Activated naive CD8-positive, alpha-beta T cell treated with anti-CD3 and anti-CD28 coated beads, Interleukin-2, amount 10 ng/mL, durations not matched to agents 7 days and 5 days (primary cell): ENCODE measurements around the gene IFIT3. TPM values are rescaled to one million over a fixed set of nuclear protein-coding genes. Genes with fewer than 3 reads are reported as not detected.
"Not testable (repeated sequence)": the region's sequence is repeated elsewhere in the genome, so short reads cannot be mapped to it uniquely, and the experiment has no call there.

Source experiments
- ATAC-seq: fragments of 150-1000 bp; cut with Tn5 transposase; one replicate; pipeline ENCODE4 v1.10.0; 2021; ENCODE audit warnings: low read depth, moderate library complexity
- POLR2A ChIA-PET: fragments of 350-600 bp; sonication (Branson Sonifier 250); formaldehyde crosslinking; loops from one replicate; lab custom pipeline; 2021; ENCODE audit warnings: antibody characterized with exemption; lab: Charles Lee
- DNase-seq: peaks from one replicate; pipeline ENCODE4 v3.0.0; 2021
- H3K27ac Mint-ChIP-seq: one replicate; pipeline ENCODE4 v1.8.0; 2022; ENCODE audit warnings: mild to moderate bottlenecking, mixed read lengths
- H3K27me3 Mint-ChIP-seq: one replicate; pipeline ENCODE4 v1.8.0; 2022; ENCODE audit warnings: mild to moderate bottlenecking, moderate library complexity, mixed read lengths
- H3K36me3 Mint-ChIP-seq: one replicate; pipeline ENCODE4 v1.8.0; 2021; ENCODE audit warnings: mild to moderate bottlenecking, mixed read lengths
- H3K4me1 Mint-ChIP-seq: one replicate; pipeline ENCODE4 v1.8.0; 2021; ENCODE audit warnings: mixed read lengths
- H3K4me3 Mint-ChIP-seq: one replicate; pipeline ENCODE4 v1.8.0; 2022; ENCODE audit warnings: mild to moderate bottlenecking, moderate library complexity, mixed read lengths
- H3K9me3 Mint-ChIP-seq: one replicate; pipeline ENCODE4 v1.8.0; 2021; ENCODE audit warnings: mixed read lengths
- total RNA-seq, 2 experiments: library from RNA; stranded (reverse); gene quantifications; one replicate each; pipeline ENCODE4 v1.2.3, GENCODE V29; 2021

IFIT3 gene
- total RNA-seq, 2 experiments from 2014 or later = 72.5 to 75.6 TPM

DNA sequence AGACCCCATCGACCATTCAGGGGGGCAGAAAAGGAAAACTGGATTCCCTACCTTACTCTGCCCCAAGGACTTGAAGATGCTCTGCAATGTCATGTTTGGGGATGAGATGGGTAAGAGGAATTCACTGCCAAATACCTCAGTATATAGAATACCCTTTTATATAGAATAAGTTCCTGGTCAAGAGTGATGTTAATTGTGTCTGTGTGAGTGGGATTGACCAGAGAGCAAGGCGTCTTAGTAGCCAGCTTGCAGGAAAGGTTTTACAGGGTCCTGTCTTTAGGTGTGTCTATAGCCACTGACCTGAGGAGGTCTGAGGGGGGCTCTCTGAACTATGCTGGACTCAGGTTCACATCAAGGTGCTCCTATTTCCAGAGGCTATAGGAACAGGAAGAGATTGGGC lies 1.4 kb downstream of the IFIT3 start:
- Mint-ChIP-seq H3K9me3 (peaks cover 1% of the 10 kb centered on the region), H3K36me3 (peaks cover 35% of the 10 kb centered on the region), H3K4me1 (peaks cover 41% of the 10 kb centered on the region), H3K4me3 (peak overlapping the region; percentile 92), H3K27ac (peak overlapping the region; percentile 94), H3K27me3 (no peaks in the 10 kb centered on the region)
- POLR2A ChIA-PET = interaction anchor here (2.3 to 4.0 kb wide), 3 partner anchors 28 to 64 kb away, joined by 6 to 40 read pairs (median 28); partner anchors contain the start of genes IFIT1 and IFIT2
- ATAC-seq (no peak), DNase-seq (no peak)

DNA sequence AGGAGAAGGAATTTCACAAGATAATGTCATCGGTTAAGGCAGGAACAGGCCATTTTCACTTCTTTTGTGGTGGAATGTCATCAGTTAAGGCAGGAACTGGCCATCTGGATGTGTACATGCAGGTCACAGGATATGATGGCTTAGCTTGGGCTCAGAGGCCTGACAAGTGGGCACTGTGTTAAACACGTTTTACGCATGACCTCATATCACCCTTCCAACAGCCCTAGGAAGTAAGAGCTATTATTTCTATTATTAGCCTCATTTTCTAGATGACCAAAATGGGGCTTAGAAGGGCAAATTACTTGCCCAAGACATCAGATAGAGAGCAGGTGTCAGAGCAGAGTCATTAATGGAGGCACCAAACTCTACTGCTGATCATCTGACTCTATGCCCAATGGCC lies 2.2 kb downstream of the IFIT3 start:
- H3K27me3 Mint-ChIP-seq = not testable (repeated sequence)
- peak overlapping the region; percentile 92 for H3K4me3 Mint-ChIP-seq

DNA sequence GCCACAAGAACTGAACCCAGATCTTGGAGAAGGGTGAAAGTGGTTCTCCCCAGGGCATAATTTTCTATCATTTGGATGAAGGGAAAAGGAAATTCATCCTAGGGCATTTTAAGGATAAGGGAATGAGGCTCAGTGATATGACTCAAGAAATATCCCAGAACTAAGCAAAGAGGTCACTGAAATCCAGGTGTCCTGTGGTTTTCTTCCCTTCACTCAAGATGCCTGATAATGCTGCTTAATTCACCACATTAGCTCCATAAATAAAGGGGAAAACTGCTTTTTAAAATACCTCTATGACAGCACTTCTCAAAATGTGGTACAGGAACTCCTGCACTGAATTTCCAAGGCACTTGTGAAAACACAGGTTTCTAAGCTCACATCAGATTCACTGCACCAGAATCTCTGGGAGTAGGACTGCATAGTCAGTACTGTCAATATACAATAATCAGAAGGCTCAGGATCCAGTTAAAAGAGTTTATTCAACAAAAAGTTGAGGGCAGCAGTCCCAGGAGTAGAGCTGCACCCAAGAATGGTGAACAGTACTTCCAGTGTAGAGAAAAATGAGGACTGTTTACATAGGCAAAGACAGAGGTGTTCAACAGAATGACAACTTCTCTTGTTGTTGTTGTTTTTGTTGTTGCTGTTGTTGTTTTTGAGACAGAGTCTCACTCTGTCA lies 2.9 kb downstream of the IFIT3 start:
- ATAC-seq (no peak), DNase-seq (no peak)
- H3K36me3 Mint-ChIP-seq = peaks cover 38% of the 10 kb centered on the region
- H3K27ac Mint-ChIP-seq = peak overlapping the region; percentile 78
- H3K4me1 Mint-ChIP-seq = peaks cover 51% of the 10 kb centered on the region
- POLR2A ChIA-PET = interaction anchor here (1.0 to 4.0 kb wide), 4 partner anchors 9 to 371 kb away, joined by 3 to 28 read pairs (median 5); partner anchors contain the start of genes IFIT1 and KIF20B
- peaks cover 1% of the 10 kb centered on the region for H3K9me3 Mint-ChIP-seq
- no peaks in the 10 kb centered on the region for H3K27me3 Mint-ChIP-seq
- H3K4me3 Mint-ChIP-seq = peak overlapping the region; percentile 92

More for the DNA sequence above, 2.2 kb downstream of the IFIT3 start:
- DNase-seq, ATAC-seq, H3K9me3 Mint-ChIP-seq: not testable (repeated sequence)
- POLR2A ChIA-PET = interaction anchor here (0.7 to 4.0 kb wide), 4 partner anchors 10 to 63 kb away, joined by 3 to 28 read pairs (median 4); partner anchors contain the start of genes IFIT1 and IFIT2
- Mint-ChIP-seq H3K36me3 (peaks cover 34% of the 10 kb centered on the region), H3K27ac (peak overlapping the region; percentile 78), H3K4me1 (peaks cover 44% of the 10 kb centered on the region)

DNA sequence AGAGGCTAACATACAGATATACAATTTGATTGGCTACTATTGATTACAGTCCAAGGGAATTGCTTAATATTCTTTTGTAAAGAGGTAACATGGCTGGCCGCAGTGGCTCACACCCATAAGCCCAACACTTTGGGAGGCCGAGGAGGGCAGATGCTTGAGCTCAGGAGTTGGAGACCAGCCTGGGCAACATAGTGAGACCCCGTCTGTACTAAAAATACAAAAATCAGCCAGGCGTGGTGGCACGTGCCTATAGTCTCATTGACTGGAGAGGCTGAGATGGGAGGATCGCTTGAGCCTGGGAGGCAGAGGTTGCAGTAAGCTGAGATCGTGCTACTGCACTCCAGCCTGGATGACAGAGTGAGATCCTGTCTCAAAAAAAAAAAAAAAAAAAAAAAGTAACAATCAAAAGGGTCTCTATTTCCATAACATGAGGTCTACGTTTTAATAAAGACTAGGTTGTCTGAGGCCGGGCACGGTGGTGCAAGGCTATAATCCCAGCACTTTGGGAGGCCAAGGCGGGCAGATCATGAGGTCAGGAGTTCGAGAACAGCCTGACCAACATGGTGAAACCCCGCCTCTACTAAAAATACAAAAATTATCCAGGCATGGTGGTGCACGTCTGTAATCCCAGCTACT lies 3.8 kb downstream of the IFIT3 start:
- Mint-ChIP-seq H3K36me3 (peaks cover 40% of the 10 kb centered on the region), H3K27ac (peak overlapping the region; percentile 78), H3K4me3 (peak overlapping the region; percentile 92), H3K4me1 (peaks cover 57% of the 10 kb centered on the region)
- not testable (repeated sequence) for H3K9me3 Mint-ChIP-seq, DNase-seq, H3K27me3 Mint-ChIP-seq, ATAC-seq
- POLR2A ChIA-PET = interaction anchor here (0.6 to 2.1 kb wide), 10 partner anchors 10 to 370 kb away, joined by 3 to 16 read pairs (median 4); partner anchors contain the start of genes IFIT1 and KIF20B

DNA sequence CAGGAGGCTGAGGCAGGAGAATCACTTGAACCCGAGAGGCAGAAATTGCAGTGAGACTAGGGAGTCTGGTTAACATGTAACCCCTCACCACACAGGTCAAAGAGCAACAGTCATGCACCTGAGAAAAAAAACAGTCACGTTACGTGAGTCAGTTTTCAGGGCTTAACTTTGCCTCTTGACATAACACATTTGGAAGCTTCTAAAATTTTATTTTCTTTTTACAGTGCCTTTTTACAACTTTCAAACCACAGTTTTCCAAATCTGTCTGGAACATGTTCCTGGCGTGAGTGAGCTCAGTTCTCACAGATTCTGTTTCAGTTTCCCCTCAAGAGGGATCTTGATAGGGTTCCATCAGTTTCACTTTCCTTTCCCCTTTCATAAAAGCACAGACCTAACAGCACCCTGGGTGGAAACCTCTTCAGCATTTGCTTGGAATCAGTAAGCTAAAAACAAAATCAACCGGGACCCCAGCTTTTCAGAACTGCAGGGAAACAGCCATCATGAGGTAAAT lies 4.4 kb downstream of the IFIT3 start:
- Mint-ChIP-seq H3K27ac (peak overlapping the region; percentile 78), H3K27me3 (no peaks in the 10 kb centered on the region), H3K36me3 (peaks cover 42% of the 10 kb centered on the region), H3K9me3 (no peaks in the 10 kb centered on the region), H3K4me1 (peaks cover 59% of the 10 kb centered on the region), H3K4me3 (peak overlapping the region; percentile 92)
- DNase-seq = no peak
- POLR2A ChIA-PET = interaction anchor here (0.6 to 2.1 kb wide), 9 partner anchors 9 to 369 kb away, joined by 3 to 16 read pairs (median 4); partner anchors contain the start of genes FAS, IFIT1 and KIF20B
- ATAC-seq = peak; percentile 39

DNA sequence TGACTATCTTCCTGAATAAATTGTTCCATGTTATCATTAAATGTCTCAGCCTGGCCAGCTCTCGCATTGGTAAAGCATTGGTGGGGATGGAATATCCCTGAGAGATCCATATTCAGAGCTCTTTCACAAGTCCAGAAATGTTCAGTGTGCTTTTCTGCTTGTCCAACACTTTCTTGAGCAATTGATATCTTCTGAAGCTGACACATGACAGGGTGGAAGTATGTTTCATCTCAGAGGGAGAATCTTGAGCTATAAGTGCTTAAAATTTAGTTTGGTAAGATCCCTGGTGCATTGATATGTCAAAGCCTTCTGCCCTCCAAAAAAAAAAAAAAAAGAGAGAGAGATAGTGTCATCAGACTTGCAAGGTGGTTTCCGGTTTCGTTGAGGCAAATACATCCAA lies 7.4 kb downstream of the IFIT3 start:
- Mint-ChIP-seq H3K27ac (no peak overlapping the region), H3K9me3 (no peaks in the 10 kb centered on the region), H3K27me3 (no peaks in the 10 kb centered on the region), H3K4me3 (peak overlapping the region; percentile 4), H3K4me1 (peaks cover 63% of the 10 kb centered on the region), H3K36me3 (peaks cover 61% of the 10 kb centered on the region)
- DNase-seq (no peak), ATAC-seq (no peak)
- POLR2A ChIA-PET = interaction anchor here (0.7 kb wide), 1 partner anchor 58 kb away, joined by 3 read pairs; no protein-coding TSS in a partner anchor

DNA sequence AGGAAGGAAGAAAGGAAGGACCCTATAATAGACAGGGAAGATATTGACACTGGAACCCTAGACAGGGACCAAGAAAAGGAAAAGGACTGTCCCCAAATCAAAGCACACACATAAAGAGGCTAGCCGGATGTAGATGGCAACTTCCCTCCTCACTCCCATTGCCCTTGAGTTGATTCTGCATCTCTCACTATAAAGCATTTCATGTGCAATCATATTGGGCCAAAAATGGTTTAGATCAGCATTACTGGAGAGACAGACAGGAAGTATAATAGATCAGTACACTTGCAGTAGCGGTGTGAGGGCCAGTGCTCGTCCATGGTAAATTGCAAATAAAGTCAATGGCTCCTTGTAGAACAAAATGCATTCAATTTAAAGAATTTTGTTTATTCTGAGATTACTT lies 8.4 kb downstream of the IFIT3 start:
- peaks cover 55% of the 10 kb centered on the region for H3K4me1 Mint-ChIP-seq
- no peak for DNase-seq

DNA sequence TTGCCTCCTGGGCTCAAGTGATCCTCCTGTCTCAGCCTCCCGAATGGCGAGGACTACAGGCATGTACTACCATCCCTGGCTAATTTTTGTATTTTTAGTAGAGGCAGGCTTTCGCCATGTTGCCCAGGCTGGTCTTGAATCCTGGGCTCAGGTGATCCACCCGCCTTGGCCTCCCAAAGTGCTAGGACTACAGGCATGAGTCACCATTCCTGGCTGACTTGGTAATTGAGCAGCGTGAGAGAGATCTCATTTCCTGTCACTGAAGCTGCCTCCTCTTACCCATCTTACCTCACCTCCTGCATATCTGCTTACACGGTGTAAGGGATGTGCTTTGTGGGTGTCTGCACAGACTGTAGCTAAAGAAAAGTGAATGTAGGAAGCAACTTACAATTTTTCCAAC lies 9.7 kb downstream of the IFIT3 start:
- H3K4me1 Mint-ChIP-seq = peaks cover 48% of the 10 kb centered on the region

More for the DNA sequence above, 8.4 kb downstream of the IFIT3 start:
- POLR2A ChIA-PET = no interaction called here
- H3K27ac Mint-ChIP-seq = no peak overlapping the region
- no peak for ATAC-seq
- H3K27me3 Mint-ChIP-seq = no peaks in the 10 kb centered on the region
- H3K9me3 Mint-ChIP-seq = no peaks in the 10 kb centered on the region
- H3K4me3 Mint-ChIP-seq = peak overlapping the region; percentile 23
- peaks cover 67% of the 10 kb centered on the region for H3K36me3 Mint-ChIP-seq

DNA sequence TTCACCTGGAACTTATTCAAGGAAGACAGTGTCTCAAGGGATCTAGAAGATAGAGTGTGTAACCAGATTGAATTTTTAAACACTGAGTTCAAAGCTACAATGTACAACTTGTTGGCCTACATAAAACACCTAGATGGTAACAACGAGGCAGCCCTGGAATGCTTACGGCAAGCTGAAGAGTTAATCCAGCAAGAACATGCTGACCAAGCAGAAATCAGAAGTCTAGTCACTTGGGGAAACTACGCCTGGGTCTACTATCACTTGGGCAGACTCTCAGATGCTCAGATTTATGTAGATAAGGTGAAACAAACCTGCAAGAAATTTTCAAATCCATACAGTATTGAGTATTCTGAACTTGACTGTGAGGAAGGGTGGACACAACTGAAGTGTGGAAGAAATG lies 10.9 kb downstream of the IFIT3 start:
- DNase-seq (no peak), ATAC-seq (no peak)
- no peak overlapping the region for H3K27ac Mint-ChIP-seq
- no peaks in the 10 kb centered on the region for H3K9me3 Mint-ChIP-seq
- no peak overlapping the region for H3K4me3 Mint-ChIP-seq
- H3K27me3 Mint-ChIP-seq = no peaks in the 10 kb centered on the region
- peaks cover 37% of the 10 kb centered on the region for H3K4me1 Mint-ChIP-seq
- H3K36me3 Mint-ChIP-seq = peaks cover 77% of the 10 kb centered on the region
- POLR2A ChIA-PET = interaction anchor here (1.5 to 2.0 kb wide), 2 partner anchors 11 to 30 kb away, joined by 4 to 13 read pairs; partner anchors contain the start of gene IFIT3

More for the DNA sequence above, 9.7 kb downstream of the IFIT3 start:
- POLR2A ChIA-PET = interaction anchor here (0.8 to 2.0 kb wide), 5 partner anchors 10 to 55 kb away, joined by 3 to 13 read pairs (median 4); partner anchors contain the start of genes IFIT1, IFIT2 and IFIT3
- Mint-ChIP-seq H3K27ac (peak overlapping the region; percentile 31), H3K27me3 (no peaks in the 10 kb centered on the region), H3K9me3 (no peaks in the 10 kb centered on the region), H3K36me3 (peaks cover 73% of the 10 kb centered on the region), H3K4me3 (peak overlapping the region; percentile 11)
- ATAC-seq = peak; percentile 63
- no peak for DNase-seq

DNA sequence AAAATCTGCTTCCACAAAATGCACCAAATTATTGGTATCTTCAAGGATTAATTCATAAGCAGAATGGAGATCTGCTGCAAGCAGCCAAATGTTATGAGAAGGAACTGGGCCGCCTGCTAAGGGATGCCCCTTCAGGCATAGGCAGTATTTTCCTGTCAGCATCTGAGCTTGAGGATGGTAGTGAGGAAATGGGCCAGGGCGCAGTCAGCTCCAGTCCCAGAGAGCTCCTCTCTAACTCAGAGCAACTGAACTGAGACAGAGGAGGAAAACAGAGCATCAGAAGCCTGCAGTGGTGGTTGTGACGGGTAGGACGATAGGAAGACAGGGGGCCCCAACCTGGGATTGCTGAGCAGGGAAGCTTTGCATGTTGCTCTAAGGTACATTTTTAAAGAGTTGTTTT lies 12.1 kb downstream of the IFIT3 start:
- H3K4me1 Mint-ChIP-seq = peaks cover 31% of the 10 kb centered on the region
- ATAC-seq (no peak), DNase-seq (no peak)
- peaks cover 75% of the 10 kb centered on the region for H3K36me3 Mint-ChIP-seq
- H3K4me3 Mint-ChIP-seq = no peak overlapping the region
- H3K27ac Mint-ChIP-seq = no peak overlapping the region
- no peaks in the 10 kb centered on the region for H3K9me3 Mint-ChIP-seq
- H3K27me3 Mint-ChIP-seq = no peaks in the 10 kb centered on the region
- POLR2A ChIA-PET = interaction anchor here (0.8 to 0.9 kb wide), 2 partner anchors 9 to 12 kb away, joined by 3 read pairs; partner anchors contain the start of gene IFIT3

DNA sequence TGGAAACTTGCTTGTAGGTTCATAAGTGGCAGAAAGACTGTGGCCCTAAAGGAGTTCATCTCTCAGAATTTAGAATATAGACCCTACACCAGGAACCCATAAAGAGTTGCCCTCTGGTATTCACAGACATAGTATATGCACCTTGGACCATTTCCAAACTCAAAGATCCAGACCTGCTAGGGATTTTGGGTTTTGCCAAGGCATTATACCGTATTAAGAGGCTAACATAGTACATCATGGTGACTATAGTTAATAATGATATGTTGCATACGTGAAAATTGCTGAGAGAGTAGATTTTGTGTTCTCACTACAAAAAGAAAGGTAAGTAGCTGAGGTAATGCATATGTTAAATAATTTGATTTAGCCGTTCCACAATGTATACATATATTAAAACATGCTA lies 13.9 kb downstream of the IFIT3 start:
- no peak for DNase-seq
- Mint-ChIP-seq H3K9me3 (no peaks in the 10 kb centered on the region), H3K4me3 (no peak overlapping the region), H3K27ac (no peak overlapping the region), H3K36me3 (peaks cover 59% of the 10 kb centered on the region), H3K4me1 (peaks cover 17% of the 10 kb centered on the region), H3K27me3 (no peaks in the 10 kb centered on the region)
- POLR2A ChIA-PET = interaction anchor here (1.3 to 1.6 kb wide), 2 partner anchors 10 to 14 kb away, joined by 3 read pairs; no protein-coding TSS in a partner anchor
- ATAC-seq = no peak

DNA sequence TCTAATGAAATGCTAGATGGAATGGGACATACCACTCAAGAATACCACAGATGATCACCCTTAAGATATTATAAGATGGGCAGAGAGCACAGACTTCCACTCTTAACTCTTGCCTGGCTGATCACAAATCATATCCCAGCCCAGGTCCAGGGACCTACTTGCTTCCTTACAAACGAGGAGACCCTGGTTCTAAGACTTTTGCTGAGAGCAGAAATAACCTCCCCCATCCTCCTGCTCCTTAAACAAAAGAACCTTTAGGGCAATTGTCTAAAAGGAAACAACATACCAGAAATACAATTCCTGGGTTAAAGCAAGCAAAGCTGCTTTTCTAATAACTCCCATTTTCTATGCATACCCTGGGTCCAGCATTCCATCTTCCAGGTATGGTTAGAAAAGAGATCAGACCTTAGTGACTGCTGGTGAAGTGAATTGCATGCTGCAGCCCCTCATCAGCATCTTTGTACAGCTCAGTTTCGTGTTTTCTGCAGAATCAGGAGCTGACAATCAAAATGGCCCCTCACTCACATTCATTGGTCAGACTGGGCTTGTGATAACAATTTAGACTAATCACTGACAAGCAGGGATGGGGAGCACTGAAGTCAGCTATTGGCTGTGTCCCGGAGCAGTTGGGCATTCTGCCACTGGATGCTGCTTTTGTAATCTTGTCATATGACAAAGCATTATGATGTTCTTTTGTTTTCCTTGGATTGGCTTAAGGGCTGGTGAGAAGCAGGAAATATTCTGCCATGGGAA lies 14.6 kb downstream of the IFIT3 start:
- Mint-ChIP-seq H3K36me3 (peaks cover 53% of the 10 kb centered on the region), H3K4me1 (peaks cover 11% of the 10 kb centered on the region), H3K27me3 (no peaks in the 10 kb centered on the region), H3K9me3 (no peaks in the 10 kb centered on the region), H3K27ac (no peak overlapping the region), H3K4me3 (no peak overlapping the region)
- no peak for ATAC-seq
- no peak for DNase-seq
- POLR2A ChIA-PET = interaction anchor here (1.6 kb wide), 1 partner anchor 13 kb away, joined by 3 read pairs; no protein-coding TSS in a partner anchor
